CD14-positive monocyte (primary cell): ENCODE measurements around the gene SDK1. TPM values are rescaled to one million over a fixed set of nuclear protein-coding genes. Genes with fewer than 3 reads are reported as not detected.

Experiments
- DNase-seq, 3 donors: peaks; one replicate each; pipeline ENCODE4 v3.0.0-alpha.2; 2011 to 2022
- H2AFZ ChIP-seq: 2 replicates; pipeline ENCODE4 v1.6.0; 2012; ENCODE audit warnings: mild to moderate bottlenecking, low read depth, low read length, inconsistent platforms; ENCODE audit not compliant: insufficient read depth, poor library complexity, severe bottlenecking
- H3K27ac ChIP-seq, 2 donors: 1 replicate in 1 of 2; 2 replicates in 1 of 2; pipeline ENCODE4 v1.5.1; 2012 to 2013; ENCODE audit warnings: low read length in 2 of 2, control low read depth in 1 of 2, inconsistent platforms in 1 of 2, low read depth in 1 of 2, mild to moderate bottlenecking in 1 of 2
- H3K27me3 ChIP-seq, 2 donors: one replicate each; pipeline versions ENCODE4 v1.6.0 to v1.6.1; 2011 to 2013; ENCODE audit warnings: low read length in 2 of 2; ENCODE audit not compliant: control insufficient read depth in 2 of 2, insufficient read depth in 2 of 2
- H3K36me3 ChIP-seq, 2 donors: replicated peaks in 1 of 2; 1 replicate in 1 of 2; 2 replicates in 1 of 2; pipeline versions ENCODE4 v1.5.1 to v1.6.1; 2012 to 2013; ENCODE audit warnings: low read length in 2 of 2, control low read depth in 1 of 2, inconsistent platforms in 1 of 2, mild to moderate bottlenecking in 1 of 2; ENCODE audit not compliant: insufficient read depth in 2 of 2, control insufficient read depth in 1 of 2
- H3K4me1 ChIP-seq, 2 donors: 1 replicate in 1 of 2; 2 replicates in 1 of 2; pipeline versions ENCODE4 v1.5.1 to v1.6.1; 2012 to 2013; ENCODE audit warnings: low read length in 2 of 2, control low read depth in 1 of 2, inconsistent platforms in 1 of 2, mild to moderate bottlenecking in 1 of 2, moderate library complexity in 1 of 2; ENCODE audit not compliant: insufficient read depth in 2 of 2, control insufficient read depth in 1 of 2
- H3K4me2 ChIP-seq: replicated peaks from 2 replicates; pipeline ENCODE3; 2012; ENCODE audit warnings: low read length, moderate library complexity, mild to moderate bottlenecking; ENCODE audit not compliant: poor library complexity, severe bottlenecking; ENCODE audit errors: extremely low read depth
- H3K4me3 ChIP-seq, 3 experiments: fragments of 200-600 bp in 1 of 3; sonication (generic) in 1 of 3; replicated peaks in 1 of 3; 1 replicate in 2 of 3; 2 replicates in 1 of 3; pipeline ENCODE4 v1.5.1; 2011 to 2013; ENCODE audit warnings: low read length in 3 of 3, mild to moderate bottlenecking in 3 of 3, control low read depth in 2 of 3, low read depth in 2 of 3, inconsistent platforms in 1 of 3, moderate library complexity in 1 of 3
- H3K79me2 ChIP-seq: 2 replicates; pipeline ENCODE4 v1.6.0; 2012; ENCODE audit warnings: mild to moderate bottlenecking, control low read depth, inconsistent platforms, low read length, moderate library complexity; ENCODE audit not compliant: insufficient read depth
- H3K9ac ChIP-seq: 2 replicates; pipeline ENCODE4 v1.6.0; 2017; ENCODE audit warnings: low read length, mild to moderate bottlenecking; ENCODE audit not compliant: insufficient read depth, poor library complexity, severe bottlenecking
- H3K9me3 ChIP-seq, 2 donors: replicated peaks in 1 of 2; 1 replicate in 1 of 2; 2 replicates in 1 of 2; pipeline versions ENCODE4 v1.5.1 to v1.6.1; 2012 to 2013; ENCODE audit warnings: low read length in 2 of 2, control low read depth in 1 of 2; ENCODE audit not compliant: control insufficient read depth in 1 of 2, insufficient read depth in 1 of 2
- H4K20me1 ChIP-seq: 2 replicates; pipeline ENCODE4 v1.6.0; 2012; ENCODE audit warnings: mild to moderate bottlenecking, low read length, control low read depth, moderate library complexity; ENCODE audit not compliant: insufficient read depth
- H3K27ac Mint-ChIP-seq, 7 donors: one replicate each; pipeline ENCODE4 v1.8.0; 2020; ENCODE audit warnings: mild to moderate bottlenecking in 7 of 7, mixed read lengths in 7 of 7, moderate library complexity in 6 of 7, inconsistent platforms in 2 of 7
- H3K27me3 Mint-ChIP-seq, 3 donors: one replicate each; pipeline ENCODE4 v1.8.0; 2021 to 2022; ENCODE audit warnings: low read depth in 3 of 3, mild to moderate bottlenecking in 3 of 3, mixed read lengths in 3 of 3, moderate library complexity in 3 of 3, inconsistent platforms in 1 of 3
- H3K36me3 Mint-ChIP-seq, 2 donors: one replicate each; pipeline ENCODE4 v1.8.0; 2020; ENCODE audit warnings: mixed read lengths in 2 of 2, inconsistent platforms in 1 of 2, mild to moderate bottlenecking in 1 of 2
- H3K4me1 Mint-ChIP-seq: one replicate; pipeline ENCODE4 v1.8.0; 2020; ENCODE audit warnings: mild to moderate bottlenecking, mixed read lengths
- H3K4me3 Mint-ChIP-seq, 2 donors: one replicate each; pipeline ENCODE4 v1.8.0; 2020; ENCODE audit warnings: mild to moderate bottlenecking in 2 of 2, mixed read lengths in 2 of 2, moderate library complexity in 1 of 2
- H3K9me3 Mint-ChIP-seq, 7 donors: one replicate each; pipeline ENCODE4 v1.8.0; 2020 to 2022; ENCODE audit warnings: mixed read lengths in 7 of 7, mild to moderate bottlenecking in 6 of 7, moderate library complexity in 6 of 7, inconsistent platforms in 2 of 7
- WGBS: methylation state at CpG from one replicate; pipeline ENCODE4 v1.1.5; 2013; ENCODE audit warnings: missing lambda C conversion rate; ENCODE audit not compliant: insufficient coverage; 5-methylcytosine and 5-hydroxymethylcytosine counted together
- intact Hi-C, 2 donors: fragments of 100-400 bp; cut with micrococcal nuclease; formaldehyde crosslinking; loops; one replicate each; pipeline versions ENCODE4 v1.15.0 to v1.15.1; 2023
- polyA plus RNA-seq, 3 donors: library from polyadenylated mRNA; depleted of rRNA in 1 of 3; unstranded in 2 of 3; stranded (reverse) in 1 of 3; fragments of 300-500 nt in 2 of 3; fragments of >200 nt in 1 of 3; fragmentation: Illumina TruSeq in 2 of 3; gene quantifications; 1 replicate in 2 of 3; 2 replicates in 1 of 3; pipeline ENCODE4 v1.2.3, GENCODE V29; 2012 to 2021
- TF ChIP-seq, protein P1 (sequence below): fragments of 200-600 bp; IDR thresholded peaks from one replicate; pipeline ENCODE4 v1.8.0; 2022; ENCODE audit warnings: antibody characterized with exemption, mild to moderate bottlenecking

The SDK1 gene
- polyA plus RNA-seq, 3 donors: 0.01 TPM; not detected in 2

DNA sequence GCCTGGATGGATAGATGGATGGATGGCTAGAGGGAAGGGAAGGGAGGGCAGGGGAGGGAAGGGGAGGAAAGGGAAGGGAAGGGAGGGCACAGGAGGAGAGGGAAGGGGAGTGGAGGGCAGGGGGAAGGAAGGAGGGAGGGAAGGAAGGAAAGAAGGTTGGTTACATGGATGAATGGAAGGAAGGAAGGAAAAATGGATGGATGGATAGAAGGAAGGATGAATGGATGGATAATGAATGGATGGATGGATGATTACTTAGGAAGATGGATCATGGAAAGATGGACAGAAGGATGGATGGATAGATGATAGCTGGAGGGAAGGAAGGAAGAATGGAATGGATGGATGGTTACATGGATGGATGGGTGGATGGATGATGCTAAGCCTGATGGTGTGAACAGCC lies 929.3 kb downstream of the SDK1 start:
- no peaks in the 10 kb centered on the region for H3K4me1 ChIP-seq
- Mint-ChIP-seq H3K27ac (no peak overlapping the region), H3K27me3 (peaks cover 0 to 3% (median 0%) of the 10 kb centered on the region in 3 donors), H3K9me3 (peaks cover 0 to 14% (median 4%) of the 10 kb centered on the region in 7 donors), H3K4me1 (no peaks in the 10 kb centered on the region), H3K4me3 (no peak overlapping the region), H3K36me3 (no peaks in the 10 kb centered on the region)
- no peaks in the 10 kb centered on the region for H3K27me3 ChIP-seq
- no peak for DNase-seq
- H3K79me2 ChIP-seq: no peaks in the 10 kb centered on the region
- TF ChIP-seq, protein P1, sequence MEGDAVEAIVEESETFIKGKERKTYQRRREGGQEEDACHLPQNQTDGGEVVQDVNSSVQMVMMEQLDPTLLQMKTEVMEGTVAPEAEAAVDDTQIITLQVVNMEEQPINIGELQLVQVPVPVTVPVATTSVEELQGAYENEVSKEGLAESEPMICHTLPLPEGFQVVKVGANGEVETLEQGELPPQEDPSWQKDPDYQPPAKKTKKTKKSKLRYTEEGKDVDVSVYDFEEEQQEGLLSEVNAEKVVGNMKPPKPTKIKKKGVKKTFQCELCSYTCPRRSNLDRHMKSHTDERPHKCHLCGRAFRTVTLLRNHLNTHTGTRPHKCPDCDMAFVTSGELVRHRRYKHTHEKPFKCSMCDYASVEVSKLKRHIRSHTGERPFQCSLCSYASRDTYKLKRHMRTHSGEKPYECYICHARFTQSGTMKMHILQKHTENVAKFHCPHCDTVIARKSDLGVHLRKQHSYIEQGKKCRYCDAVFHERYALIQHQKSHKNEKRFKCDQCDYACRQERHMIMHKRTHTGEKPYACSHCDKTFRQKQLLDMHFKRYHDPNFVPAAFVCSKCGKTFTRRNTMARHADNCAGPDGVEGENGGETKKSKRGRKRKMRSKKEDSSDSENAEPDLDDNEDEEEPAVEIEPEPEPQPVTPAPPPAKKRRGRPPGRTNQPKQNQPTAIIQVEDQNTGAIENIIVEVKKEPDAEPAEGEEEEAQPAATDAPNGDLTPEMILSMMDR: no peak
- intact Hi-C loops: no loop called here
- H2AFZ ChIP-seq: no peak overlapping the region
- H3K36me3 ChIP-seq: no peaks in the 10 kb centered on the region
- no peak overlapping the region for H3K4me3 ChIP-seq
- H4K20me1 ChIP-seq: no peaks in the 10 kb centered on the region
- peaks cover 1 to 5% of the 10 kb centered on the region in 2 donors for H3K9me3 ChIP-seq
- H3K9ac ChIP-seq: no peak overlapping the region
- H3K4me2 ChIP-seq: no peak overlapping the region
- H3K27ac ChIP-seq: no peak overlapping the region

DNA sequence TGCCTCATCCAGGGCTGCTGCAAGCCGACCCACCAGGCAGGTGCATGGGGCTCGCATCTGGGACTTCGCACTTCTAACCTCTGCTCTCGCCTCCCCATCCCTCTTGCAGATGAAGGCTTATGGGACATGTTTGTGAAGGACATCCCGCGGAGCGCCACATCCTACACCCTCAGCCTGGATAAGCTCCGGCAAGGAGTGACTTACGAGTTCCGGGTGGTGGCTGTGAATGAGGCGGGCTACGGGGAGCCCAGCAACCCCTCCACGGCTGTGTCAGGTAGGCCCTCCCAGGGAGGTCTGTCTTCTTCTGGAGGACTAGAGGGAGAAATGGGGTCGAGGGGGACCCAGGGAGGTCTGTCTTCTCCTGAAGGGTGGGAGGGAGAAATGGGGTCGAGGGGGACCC lies 932.1 kb downstream of the SDK1 start:
- no peak overlapping the region for H3K4me3 ChIP-seq
- H4K20me1 ChIP-seq: no peaks in the 10 kb centered on the region
- H3K27me3 ChIP-seq: no peaks in the 10 kb centered on the region
- no peak for DNase-seq
- no peak overlapping the region for H3K9ac ChIP-seq
- Mint-ChIP-seq H3K27ac (no peak overlapping the region), H3K27me3 (peaks cover 0 to 1% (median 0%) of the 10 kb centered on the region in 3 donors), H3K9me3 (peaks cover 0 to 2% (median 0%) of the 10 kb centered on the region in 7 donors), H3K4me1 (no peaks in the 10 kb centered on the region), H3K4me3 (no peak overlapping the region), H3K36me3 (no peaks in the 10 kb centered on the region)
- intact Hi-C loops: no loop called here
- H3K27ac ChIP-seq: no peak overlapping the region
- TF ChIP-seq, protein P1: no peak
- no peaks in the 10 kb centered on the region for H3K9me3 ChIP-seq
- no peaks in the 10 kb centered on the region for H3K79me2 ChIP-seq
- H3K36me3 ChIP-seq: no peaks in the 10 kb centered on the region
- H3K4me1 ChIP-seq: no peaks in the 10 kb centered on the region
- no peak overlapping the region for H3K4me2 ChIP-seq
- H2AFZ ChIP-seq: no peak overlapping the region
- WGBS: 84% methylated on average over 5 of the region's 15 CpGs
